Stimulated activated CD4-positive, alpha-beta T cell treated with anti-CD3 and anti-CD28 coated beads, Interleukin-2, amount 100 ng/mL, for 48 hours (primary cell): ENCODE measurements around the gene KRT32.
"Not testable (repeated sequence)": the region's sequence is repeated elsewhere in the genome, so short reads cannot be mapped to it uniquely, and the experiment has no call there.

Experiments
- DNase-seq, 2 donors: peaks; one replicate each; pipeline ENCODE4 v3.0.0-alpha.2; 2020

KRT32 gene

DNA sequence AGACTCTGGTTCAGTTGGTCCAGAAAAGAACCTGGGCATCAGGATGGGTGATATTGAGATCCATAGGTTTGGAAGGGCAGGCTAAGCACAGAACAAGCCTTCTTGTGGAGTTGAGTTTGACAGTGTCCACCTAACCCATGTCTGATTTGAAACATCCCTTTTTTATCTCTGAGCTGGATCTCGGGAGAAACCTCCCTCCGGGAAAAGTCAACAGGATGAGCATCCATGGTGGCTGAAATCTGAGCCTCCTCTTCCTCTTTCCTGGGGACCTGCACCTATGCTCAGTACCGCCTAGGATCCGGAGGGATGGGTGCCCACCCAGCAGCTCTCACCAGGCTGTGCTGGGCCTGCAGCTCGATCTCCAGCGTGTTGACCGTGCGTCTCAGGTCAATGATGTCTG is 3.4 kb downstream of the KRT32 start:
- no peak for DNase-seq

DNA sequence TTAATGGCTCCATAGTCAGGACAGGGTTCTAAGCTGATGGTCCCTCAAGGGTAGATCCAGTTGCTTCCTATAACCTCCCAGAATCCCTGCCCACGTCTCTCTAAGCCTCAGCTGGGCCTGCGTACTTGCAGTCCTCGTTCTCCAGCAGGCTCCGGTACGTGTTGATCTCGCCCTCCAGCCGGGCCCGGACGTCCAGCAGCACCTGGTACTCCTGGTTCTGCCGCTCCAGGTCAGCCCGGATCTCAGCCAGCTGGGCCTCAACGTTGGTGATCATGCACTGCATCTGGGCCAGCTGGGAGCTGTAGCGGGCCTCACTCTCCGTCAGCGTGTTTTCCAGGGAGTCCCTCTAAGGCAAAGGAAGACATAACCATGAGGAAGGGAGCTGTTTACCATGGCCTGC is 4.5 kb downstream of the KRT32 start:
- DNase-seq = no peak

DNA sequence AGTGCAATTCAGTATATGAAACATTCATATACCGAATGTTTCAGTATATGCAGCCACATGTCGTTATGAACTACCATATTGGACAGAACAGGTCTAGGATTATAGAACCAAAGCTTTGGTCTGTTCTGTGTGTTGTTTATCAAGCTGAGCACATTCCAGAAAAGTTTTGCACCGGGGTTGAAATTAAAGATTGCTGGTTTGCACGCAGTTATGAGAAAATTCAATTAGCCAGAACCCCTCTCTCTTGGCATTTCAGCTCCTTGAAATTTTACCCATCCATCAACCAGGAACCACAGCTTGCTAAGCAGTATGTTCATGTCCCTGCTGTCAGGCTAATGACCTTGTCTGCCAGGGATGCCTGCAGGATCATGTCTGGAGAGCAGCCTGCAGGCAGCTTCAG is 9.5 kb downstream of the KRT32 start:
- DNase-seq = no peak

DNA sequence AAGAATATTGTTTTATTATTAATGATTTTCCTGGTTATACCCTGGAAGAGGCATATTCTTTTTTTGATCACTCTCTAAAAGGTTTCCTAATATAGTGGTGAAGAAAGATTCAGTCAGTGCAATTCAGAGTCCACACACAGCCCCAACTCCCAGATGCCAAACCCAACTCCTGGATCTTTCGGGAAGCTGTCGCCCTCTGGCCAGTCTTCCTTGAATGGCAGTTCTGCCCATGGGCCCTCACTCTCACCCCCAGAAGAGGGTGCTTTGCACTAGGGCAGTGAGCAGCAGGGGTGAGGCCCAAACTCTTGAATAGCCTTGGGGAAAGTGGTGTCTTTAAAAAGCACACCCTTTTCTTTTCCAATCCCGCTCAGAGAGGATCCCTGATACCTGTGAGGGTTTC is 11.0 kb downstream of the KRT32 start:
- no peak for DNase-seq

DNA sequence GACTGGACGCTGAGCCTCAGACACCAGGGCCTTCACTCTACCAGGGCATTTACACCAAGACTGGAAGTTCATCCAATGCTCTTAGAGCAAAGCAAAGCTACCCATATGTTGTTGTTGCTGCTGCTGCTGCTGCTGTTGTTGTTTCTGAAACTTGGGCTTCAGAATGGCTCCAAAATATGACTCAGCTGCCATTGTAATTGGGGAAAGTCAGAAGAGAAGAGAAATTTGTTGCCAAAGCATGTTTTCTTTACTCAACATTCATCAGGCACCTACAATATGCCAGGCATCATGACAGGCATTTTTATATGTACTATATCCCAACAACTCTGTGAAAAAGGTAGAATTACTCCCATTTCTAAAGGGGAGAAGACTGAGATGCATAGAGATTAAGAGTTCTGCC is 11.9 kb downstream of the KRT32 start:
- no peak for DNase-seq

DNA sequence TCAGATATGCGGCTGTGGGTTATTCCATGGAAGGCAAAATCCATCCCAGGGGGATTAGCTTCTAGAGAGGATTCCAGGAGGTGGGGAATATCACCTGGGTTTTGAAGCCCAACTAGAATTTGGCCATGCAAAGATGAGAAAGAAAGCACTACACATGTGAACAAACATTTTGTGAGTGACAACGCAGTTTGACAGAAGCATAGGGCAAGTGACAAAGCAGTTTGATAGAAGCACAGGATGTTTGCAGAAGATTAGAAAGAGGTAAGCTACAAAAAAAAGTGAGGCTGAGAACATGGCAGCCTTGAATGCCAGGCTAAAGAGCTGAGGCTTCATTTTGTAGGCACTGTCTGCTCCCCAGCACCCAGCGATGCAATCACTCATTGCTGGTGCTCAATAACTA is 14.1 kb downstream of the KRT32 start:
- DNase-seq = no peak

DNA sequence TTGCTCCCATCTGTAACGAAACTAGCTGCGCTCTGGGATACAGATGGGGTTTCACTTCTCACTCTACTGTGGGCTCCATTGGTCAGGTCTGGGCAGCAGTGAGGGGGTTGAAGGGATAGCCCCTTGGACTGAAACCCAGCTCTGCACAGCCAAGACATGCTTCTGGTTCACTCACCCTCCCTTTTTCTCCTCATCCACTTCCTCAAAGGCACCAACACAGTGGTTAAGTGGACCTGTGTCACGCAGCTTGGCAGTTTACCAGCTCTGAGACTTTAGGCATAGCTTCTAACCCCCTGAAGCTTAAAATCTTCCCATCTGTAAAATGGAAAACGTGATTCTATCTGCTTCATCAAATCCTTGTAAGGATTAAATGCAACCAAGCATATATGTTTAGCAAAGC is 14.9 kb downstream of the KRT32 start:
- DNase-seq = no peak

DNA sequence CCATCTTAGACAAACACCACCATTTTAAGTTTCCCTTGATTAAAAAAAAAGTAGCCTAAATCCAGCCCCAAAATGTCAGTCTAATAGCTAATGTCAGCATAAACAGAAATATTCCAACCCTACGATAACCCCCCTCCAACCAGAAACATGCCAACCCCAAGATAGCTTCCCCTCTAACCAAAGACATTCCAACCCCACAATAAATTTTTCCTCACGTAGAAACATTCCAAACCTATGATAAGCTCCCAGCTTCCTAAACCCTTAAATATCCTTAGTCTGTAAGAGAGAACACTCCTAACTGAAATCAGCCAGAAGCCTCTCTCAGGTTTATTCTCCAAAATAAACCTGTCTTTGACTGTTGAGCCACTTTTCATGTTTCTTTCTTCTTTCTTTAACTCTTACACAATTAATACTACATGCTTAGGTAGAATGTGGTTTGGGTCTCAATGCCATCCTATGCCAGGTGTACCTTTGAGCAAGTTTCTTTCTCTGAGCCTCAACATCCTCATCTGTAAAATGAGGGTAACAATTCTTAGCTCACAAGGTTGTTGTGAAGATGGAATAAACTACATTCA is 15.9 kb downstream of the KRT32 start:
- DNase-seq = no peak

DNA sequence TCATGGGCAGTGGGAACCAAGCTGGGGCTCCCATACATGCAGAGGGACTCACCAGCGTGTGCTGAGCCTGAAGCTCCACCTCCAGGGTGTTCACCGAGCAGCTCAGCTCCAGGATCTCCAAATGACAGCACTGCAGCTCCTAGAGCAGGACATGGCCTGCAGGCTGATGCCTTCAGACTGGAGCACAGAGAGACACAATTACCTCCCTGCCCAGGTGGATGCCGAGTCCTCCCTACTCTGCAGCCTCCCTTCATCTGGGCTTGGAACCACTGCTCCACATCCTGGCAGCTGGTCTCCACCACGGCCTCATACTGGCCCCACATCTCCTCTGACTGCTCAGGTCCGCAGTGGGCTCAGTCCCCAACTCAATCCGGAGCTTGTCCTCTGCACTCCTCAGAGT is 18.2 kb downstream of the KRT32 start:
- no peak for DNase-seq

DNA sequence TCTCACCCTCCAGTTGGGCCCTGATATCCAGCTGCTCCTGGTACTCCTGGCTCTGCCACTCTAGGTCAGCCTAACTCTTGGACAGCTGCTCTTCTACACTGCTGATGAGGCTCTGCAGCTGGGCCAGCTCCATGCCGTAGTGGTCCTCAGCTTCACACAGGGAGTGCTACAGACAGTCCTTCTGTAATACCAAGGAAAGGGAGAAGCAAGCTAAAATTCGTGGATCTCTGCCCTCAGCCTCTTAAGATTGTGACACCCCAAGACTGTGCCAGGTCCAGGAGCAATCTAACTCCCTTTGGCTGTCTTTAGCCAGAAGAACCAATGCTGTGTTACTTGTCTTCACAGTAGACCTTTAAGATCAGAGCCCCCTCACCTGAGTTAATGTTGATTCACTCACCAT is 18.7 kb downstream of the KRT32 start:
- DNase-seq = no peak

DNA sequence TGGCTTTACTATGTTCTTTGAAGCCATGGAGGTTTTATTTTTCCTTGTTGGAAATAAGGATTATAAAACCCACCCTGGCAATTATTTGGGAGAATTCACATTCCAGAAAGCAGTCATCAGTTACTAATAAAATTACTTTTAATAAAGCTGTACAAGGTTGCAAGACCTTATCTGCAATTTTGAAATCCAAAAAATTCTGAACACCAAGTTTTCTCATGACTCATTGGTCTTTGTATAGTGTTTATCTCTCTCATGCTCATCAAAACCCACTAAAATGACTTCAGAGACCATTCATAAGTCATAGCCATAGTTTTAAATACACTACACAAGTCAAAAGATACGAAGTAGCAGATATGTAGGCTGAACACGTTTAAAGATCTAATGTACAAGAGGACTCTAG is 20.4 kb downstream of the KRT32 start:
- no peak for DNase-seq

DNA sequence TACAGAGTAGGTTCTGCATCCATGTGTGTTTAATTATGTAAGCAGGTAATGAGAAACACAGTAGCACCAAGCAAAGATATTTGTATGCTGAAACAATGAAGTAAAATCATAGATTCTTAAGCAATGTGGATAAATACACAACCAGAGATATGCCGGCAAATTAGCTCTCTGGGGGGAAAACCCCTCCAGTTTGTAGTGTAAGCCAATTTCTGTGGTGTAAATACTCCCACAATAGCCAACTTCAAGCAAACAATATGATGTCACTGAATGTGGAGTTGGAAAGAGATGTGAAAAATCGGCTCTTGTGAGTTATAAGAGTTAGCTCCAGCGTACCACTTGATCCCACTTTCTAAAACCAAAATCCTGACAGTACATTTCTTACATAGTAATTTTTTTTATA is 22.5 kb downstream of the KRT32 start:
- no peak for DNase-seq

DNA sequence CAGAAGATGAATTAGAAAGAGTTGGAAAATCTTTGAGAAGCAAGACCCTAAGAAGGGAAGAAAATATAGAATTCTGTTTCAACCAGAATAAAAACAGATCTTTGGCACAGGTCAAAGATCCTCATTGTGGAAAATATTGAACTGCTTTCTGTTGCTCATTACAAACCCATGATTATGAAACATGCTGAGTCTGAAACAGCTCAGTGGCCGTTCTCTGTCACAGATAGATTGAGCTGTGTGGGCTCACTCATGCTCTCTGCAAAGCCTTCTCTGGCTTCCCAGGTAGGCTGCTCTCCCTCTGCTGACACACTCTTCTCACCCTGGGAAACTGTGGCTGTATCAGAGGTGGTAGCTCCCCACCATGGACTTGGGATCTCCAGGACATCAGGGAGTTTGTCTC is 23.0 kb downstream of the KRT32 start:
- DNase-seq = no peak

DNA sequence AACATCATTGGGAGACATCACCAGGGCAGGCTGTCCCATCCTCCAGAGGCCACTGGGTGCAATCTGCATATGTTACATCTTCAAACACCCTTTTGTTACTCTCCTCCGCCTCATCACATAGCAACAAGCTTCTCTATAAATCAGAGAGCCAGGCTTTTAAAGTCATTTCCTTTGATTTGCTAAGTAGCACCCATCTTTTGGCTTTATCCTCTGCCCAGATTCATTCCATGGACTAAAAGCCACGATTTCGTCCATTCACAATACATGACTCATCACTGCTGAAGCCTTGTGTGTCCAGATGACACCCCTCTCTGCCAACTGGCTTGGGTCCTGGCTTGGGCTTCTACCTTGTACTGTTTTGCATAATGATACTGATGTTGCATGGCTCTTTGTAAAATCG is 24.4 kb downstream of the KRT32 start:
- DNase-seq = no peak

DNA sequence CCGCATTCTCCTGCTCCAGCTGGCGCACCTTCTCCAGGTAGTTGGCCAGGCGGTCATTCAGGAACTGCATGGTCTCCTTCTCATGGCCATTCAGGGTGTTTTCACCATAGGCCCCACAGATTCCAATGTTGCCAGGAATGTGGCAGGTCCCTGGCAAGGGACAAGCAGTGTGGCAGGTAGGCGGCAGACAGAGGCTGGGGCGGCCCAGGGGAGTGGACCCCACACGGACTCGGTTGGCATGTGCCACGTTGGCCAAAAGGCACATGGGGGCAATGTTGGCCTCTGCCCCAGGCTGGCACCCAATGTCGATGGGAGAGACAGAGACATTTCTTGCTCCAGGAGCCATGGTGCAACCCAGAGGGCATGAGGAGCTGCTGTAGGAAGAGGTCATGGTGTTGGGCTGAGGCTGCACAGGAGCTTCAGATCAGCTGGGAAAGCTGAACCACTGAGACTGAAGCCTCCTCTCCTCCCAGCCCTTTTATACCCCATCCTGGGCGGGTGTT is 26.6 kb downstream of the KRT32 start, which contains the start of gene KRT38:
Gene KRT38, minus strand, starts transcription at position 453 of the 503 bp plus-strand sequence. Its CDS starts 62 bp downstream, at position 391.
- no peak for DNase-seq

DNA sequence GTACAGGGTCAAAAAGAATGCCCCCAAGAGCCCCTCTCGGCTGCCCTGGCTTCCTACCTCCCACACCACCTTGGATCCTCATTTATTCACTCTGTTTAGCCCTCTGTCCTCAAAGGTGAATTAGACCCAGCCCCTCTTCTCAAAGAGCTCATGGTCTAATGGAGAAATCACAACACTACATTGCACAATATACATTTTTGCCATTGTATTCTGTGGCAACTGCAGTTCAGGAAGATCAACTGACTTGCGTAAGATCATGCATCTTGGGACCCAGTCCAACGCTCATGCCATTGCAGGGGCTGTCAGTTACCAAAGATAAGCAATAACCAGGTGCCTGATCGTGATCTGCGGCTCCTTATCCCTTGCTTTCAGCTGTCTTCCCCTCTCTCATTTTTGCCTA is 27.8 kb downstream of the KRT32 start:
- DNase-seq = no peak

DNA sequence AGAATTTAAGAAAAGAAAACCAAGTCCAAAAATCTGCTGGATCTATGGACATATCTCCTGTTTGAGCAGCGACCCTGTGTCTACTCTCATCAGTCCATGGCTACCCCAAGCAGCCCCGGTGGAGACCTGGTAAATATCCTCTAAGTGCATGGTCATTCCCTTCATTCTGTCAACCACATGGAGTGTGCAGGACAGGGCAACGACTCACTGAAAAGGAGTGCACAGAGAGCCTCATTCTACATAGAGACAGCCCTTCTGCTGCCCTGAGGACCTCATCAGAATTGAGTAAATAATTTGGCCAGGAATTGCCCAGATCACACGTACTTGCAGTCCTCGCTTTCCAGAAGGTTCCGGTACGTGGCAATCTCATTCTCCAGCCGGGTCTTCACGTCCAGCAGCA is 29.4 kb downstream of the KRT32 start:
- DNase-seq = no peak

DNA sequence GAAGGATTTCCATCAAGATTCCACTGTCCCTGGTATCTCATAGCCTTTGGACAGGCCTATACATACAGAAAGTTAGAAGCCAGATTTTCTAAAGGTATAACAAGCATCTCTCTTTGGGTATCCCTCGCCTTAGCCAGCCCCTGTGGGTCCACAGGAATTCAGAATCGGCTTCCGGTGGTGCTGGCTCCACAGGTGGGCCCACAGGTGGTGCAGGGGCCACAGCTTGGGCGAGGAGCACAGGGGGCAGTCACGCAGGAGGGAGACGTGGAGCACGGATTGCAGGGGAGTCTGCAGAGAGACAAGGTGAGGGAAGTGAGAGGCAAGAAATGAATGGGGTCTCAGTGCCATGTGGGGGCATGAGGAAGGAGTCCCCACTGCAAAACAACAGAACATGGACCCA is 29.9 kb downstream of the KRT32 start:
- no peak for DNase-seq

DNA sequence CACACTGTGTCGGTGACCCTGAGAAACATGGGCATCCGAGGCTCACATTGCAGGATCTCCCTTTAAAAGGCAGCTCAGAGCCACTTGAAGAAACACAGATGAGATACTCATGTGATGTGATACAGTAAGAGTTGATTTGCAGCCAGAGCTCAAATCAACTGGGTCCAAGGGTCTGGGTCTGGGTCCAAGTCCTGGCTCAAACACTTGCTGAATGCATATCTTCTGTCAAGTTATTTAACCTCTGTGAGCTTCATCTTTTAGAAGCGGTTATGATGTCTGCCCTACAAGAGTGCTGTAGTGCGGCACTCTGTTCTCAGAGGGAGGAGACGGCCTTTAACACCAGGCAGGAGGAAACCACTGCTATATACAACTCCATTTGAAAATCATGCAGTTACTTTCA is 32.8 kb downstream of the KRT32 start:
- no peak for DNase-seq

DNA sequence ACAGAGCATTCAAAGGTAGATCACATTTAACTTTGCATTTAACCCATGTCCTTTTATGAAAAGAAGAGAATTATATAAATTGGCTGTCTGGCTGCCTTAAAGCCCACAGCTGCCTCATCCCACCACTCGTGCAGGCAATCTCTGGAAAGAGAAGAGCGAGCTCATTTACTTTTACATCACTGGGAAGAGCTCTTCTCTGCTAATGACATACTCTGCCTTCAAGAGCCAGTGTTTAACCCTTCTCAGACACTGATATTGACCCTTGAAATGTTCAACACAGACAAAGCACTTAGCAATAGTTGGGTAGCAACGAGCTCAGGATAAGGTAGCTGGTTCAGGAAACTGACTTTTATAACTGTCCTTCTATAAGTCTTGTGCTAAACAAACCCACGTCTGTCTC is 33.2 kb downstream of the KRT32 start:
- DNase-seq = no peak

DNA sequence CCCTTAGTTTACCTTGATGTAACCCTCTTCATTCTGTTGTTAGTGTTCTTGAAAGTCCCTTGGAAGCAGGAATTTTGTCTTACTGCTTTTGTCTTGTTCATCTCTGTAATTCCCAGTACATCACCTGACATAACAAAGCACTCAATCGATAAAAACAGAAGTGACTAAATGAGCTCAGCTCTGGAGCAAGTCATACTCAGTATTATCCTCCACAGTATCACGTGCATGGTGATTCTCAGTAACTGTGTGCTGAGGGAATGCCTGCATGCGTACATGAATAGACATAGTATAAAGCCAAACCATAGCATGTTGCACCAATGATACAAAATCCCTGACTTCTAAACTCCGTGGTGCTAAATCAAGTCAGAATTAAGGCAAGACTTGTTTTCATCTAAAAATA is 33.6 kb downstream of the KRT32 start:
- DNase-seq = no peak

DNA sequence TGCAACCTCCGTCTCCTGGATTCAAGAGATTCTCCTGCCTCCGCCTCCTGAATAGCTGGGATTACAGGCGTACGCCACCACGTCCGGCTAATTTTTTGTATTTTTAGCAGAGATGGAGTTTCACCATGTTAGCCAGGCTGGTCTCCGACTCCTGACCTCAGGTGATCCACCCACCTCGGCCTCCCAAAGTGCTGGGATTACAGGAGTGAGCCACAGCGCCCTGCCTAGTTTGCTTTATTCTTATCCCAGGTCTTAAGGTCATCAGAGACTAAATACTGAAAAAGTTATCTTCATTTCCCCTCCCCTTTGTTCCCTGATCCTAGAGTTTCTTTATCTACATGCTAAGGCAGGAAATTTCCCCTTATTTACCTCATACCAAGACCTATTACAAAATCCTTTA is 36.8 kb downstream of the KRT32 start:
- not testable (repeated sequence) for DNase-seq

DNA sequence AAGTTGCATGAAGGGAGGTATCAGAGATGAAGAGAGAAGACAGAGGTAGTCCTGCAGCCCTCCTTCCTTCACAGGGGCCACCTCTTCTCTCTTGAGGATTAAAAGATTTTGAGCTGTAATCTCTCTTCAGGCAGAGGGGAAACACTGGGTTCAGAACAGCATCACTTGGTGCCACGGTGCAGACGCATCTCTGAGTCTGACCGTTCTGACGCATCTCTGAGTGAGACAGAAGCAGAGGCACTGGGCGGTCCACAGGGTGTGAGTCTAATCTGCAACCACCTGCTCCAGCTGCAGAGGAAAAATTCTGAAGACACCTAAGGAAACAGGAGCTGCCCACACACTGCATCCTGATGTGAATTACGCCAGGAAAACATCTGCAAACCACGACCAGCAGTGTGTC is 37.5 kb downstream of the KRT32 start:
- DNase-seq = no peak

DNA sequence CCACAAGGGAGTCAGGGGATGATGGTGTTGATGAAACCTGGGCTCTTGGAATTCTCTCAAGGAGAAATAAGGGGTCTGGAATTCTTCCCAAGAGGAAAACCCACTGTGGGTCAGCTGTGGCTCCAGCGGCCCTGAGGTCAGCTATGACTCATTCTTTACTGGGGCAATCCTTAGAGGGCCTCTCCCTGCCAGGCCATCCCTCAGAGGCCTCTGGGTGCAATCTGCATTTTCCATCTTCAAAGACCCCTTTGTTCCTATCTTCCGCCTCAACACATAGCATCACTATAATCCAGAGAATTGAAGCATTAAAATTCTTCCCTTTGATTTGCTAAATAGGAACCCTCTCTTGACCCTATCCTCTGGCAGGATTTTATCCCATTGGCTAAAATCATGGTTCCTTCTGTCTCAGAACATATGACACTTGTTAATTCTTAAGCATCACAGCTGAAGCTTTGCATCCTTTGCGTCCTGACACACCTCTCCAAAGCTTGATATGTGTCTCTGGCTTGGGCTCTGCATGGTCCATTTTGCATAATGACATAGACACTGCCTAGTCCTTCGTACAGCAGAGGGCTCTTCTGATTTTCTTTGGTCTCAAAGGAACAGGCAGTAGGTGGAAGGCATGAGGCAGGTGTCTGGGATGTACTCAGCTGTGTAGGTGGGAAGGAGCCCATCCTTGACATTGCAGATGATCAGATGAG is 38.4 kb downstream of the KRT32 start:
- DNase-seq = no peak

DNA sequence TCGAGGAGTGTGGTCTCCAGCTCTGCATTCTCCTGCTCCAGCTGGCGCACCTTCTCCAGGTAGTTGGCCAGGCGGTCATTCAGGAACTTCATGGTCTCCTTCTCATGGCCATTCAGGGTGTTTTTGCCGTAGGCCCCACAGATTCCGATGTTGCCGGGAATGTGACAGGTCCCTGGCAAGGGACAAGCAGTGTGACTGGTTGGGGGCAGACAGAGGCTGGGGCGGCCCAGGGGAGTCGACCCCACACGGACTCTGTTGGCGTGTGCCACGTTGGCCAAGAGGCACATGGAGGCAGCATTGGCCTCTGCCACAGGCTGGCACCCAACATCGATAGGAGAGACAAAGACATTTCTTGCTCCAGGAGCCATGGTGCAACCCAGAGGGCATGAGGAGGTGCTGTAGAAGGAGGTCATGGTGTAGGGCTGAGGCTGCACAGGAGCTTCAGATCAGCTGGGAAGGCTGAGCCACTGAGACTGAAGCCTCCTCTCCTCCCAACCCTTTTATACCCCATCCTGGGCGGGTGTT is 43.0 kb downstream of the KRT32 start, which contains the start of gene KRT37:
Gene KRT37, minus strand, starts transcription at position 475 of the 525 bp plus-strand sequence. Its CDS starts 62 bp downstream, at position 413.
- no peak for DNase-seq
